Tibial nerve (tissue), 3 donors: ENCODE data around the gene MAPK8IP3.

Experiments
- CTCF ChIP-seq, 5 experiments: fragments of 200-600 bp in 3 of 5; fragments of 450-650 bp in 2 of 5; sonication (generic) in 3 of 5; IDR thresholded peaks; one replicate each; pipeline ENCODE4 v1.5.1; 2016 to 2019; ENCODE audit warnings: antibody characterized with exemption in 5 of 5, mild to moderate bottlenecking in 3 of 5, moderate library complexity in 2 of 5
- POLR2A ChIP-seq, 2 donors: fragments of 450-650 bp; IDR thresholded peaks; one replicate each; pipeline ENCODE4 v1.6.1; 2017; ENCODE audit warnings: antibody characterized with exemption in 2 of 2, mild to moderate bottlenecking in 2 of 2, moderate library complexity in 2 of 2

GRCh38 chr16:1766231-1766630 is 60.2 kb downstream of the MAPK8IP3 start:
- TF ChIP-seq CTCF (IDR thresholded peaks at IDR 0.05) (no peak), POLR2A (IDR thresholded peaks at IDR 0.05) (no peak)
